ENCODE results near the gene CFAP74. TPM values are rescaled to one million over a fixed set of nuclear protein-coding genes. Genes with fewer than 3 reads are reported as not detected.
A peak's percentile ranks its signal among the peaks of the same experiment; 100 is the strongest.

CFAP74 gene
- total and polyA plus RNA-seq, 9 of the 15 experiments (the other 6 are each of a cell fraction or from before 2014, with no cell fraction given): 0.03 to 0.15 (median 0.05) TPM; not detected in 6

GRCh38 chr1:1893291-1893985 is 110.1 kb downstream of the CFAP74 start:
- Histone ChIP-seq H2AFZ (ENCODE audit: low read depth, low read length) (no peak overlapping the region), H3K79me2 (ENCODE audit: control insufficient read depth, insufficient read depth, low read length) (peaks cover 32% of the 10 kb centered on the region), H3K36me3 (ENCODE audit: control insufficient read depth, insufficient read depth, low read length) (peaks cover 6% of the 10 kb centered on the region; the same call in 2 of the 3 replicates), H3K4me3 (no peak overlapping the region), H3K4me2 (ENCODE audit: insufficient read depth, low read length) (no peak overlapping the region), H3K27ac (ENCODE audit: extremely low read depth, low read depth, low read length) (no peak overlapping the region), H3K27me3 (ENCODE audit: control insufficient read depth in 2 of 2, insufficient read depth in 2 of 2, low read length in 2 of 2) (peaks cover 0 to 14% of the 10 kb centered on the region in 2 experiments; a peak in 2 of 5 replicates), H4K20me1 (replicated peaks; ENCODE audit: control insufficient read depth, insufficient read depth, low read length) (peaks cover 9% of the 10 kb centered on the region), H3K9me3 (replicated peaks; ENCODE audit: control insufficient read depth, insufficient read depth, low read depth, low read length) (peaks cover 2% of the 10 kb centered on the region; the same call in 1 of the 2 replicates), H3K9me1 (ENCODE audit: control insufficient read depth, insufficient read depth, low read length) (peaks cover 3% of the 10 kb centered on the region), H3K9ac (ENCODE audit: insufficient read depth in 1 of 2, low read depth in 2 of 2, low read length in 2 of 2) (peak overlapping the region in 1 of 2 experiments; percentile 59; a peak in 2 of 4 replicates), H3K4me1 (replicated peaks in 1 of 2; ENCODE audit: control insufficient read depth in 2 of 2, insufficient read depth in 2 of 2, low read length in 2 of 2) (peaks cover 26 to 64% of the 10 kb centered on the region in 2 experiments)
- ATAC-seq: no peak
- TF ChIP-seq RERE (CRISPR knock-in tag; IDR thresholded peaks at IDR 0.05; ENCODE audit: borderline replicate concordance): no peak
- no peak for TF ChIP-seq NFYB (IDR thresholded peaks at IDR 0.05; ENCODE audit: extremely low read depth, insufficient read length)
- TF ChIP-seq RFX1 (IDR thresholded peaks at IDR 0.05): no peak
- TF ChIP-seq MAX (CRISPR knock-in tag; IDR thresholded peaks at IDR 0.05): 0 out of 2 replicates have a peak, but pooled peaks have one; percentile 34
- no peak for TF ChIP-seq PTRF (tag; IDR thresholded peaks at IDR 0.05)
- 54% methylated on average over 19 of the region's 19 CpGs for WGBS (ENCODE audit: insufficient coverage, low coverage, missing lambda C conversion rate)
- ChIA-PET POLR2A (interaction anchor here (1.0 kb wide), 1 partner anchor 14 kb away, joined by 3 read pairs; no protein-coding TSS in a partner anchor), CTCF (ENCODE audit: low intra/inter-chr PET ratio) (no interaction called here)
- intact Hi-C loops (cut with micrococcal nuclease) (no loop called here), in situ Hi-C loops (cut with MboI) (no loop called here)
- no peak for FAIRE-seq
- DNase-seq (ENCODE audit: extremely low read depth in 1 of 4, low spot score in 3 of 4): no peak
- BruUV-seq (replicated peaks): no TSS peak
